ENCODE data around the gene AACS. TPM values are rescaled to one million over a fixed set of nuclear protein-coding genes. Genes with fewer than 3 reads are reported as not detected.

The AACS gene
- total and polyA plus RNA-seq, 2 experiments from 2014 or later, result 24.2 to 33.2 TPM

GRCh38 chr12:125124320-125124966, 59.2 kb downstream of the AACS start:
- H3K4me1 ChIP-seq (ENCODE audit: insufficient read depth), result peaks cover 20% of the 10 kb centered on the region
- 80% methylated on average over 11 of the region's 11 CpGs for WGBS (ENCODE audit: low lambda C conversion rate, missing lambda C conversion rate)
- H3K27ac ChIP-seq, result peak overlapping the region; percentile 96
- no peak overlapping the region for H3K4me3 ChIP-seq
- peak overlapping the region; percentile 49 for H3K4me2 ChIP-seq
- TF ChIP-seq CTCF (IDR thresholded peaks at IDR 0.05; ENCODE audit: poor library complexity) (no peak), EZH2 (IDR thresholded peaks at IDR 0.05; ENCODE audit: borderline replicate concordance) (no peak), EZH2phosphoT487 (IDR thresholded peaks at IDR 0.05; ENCODE audit: low read depth, severe bottlenecking, unreplicated experiment) (no peak)
- no peaks in the 10 kb centered on the region for H3K79me2 ChIP-seq
- H3K27me3 ChIP-seq, result no peaks in the 10 kb centered on the region
- DNase-seq (ENCODE audit: low spot score), result peak; percentile 64
- no peaks in the 10 kb centered on the region for H3K9me3 ChIP-seq (ENCODE audit: low read depth)
- H2AFZ ChIP-seq, result no peak overlapping the region
- H3K9me2 ChIP-seq (replicated peaks; ENCODE audit: insufficient read depth), result no peaks in the 10 kb centered on the region
- H3K36me3 ChIP-seq (replicated peaks; ENCODE audit: insufficient read depth, low read depth), result no peaks in the 10 kb centered on the region
- no peaks in the 10 kb centered on the region for H4K20me1 ChIP-seq (ENCODE audit: insufficient read depth, poor library complexity, severe bottlenecking)

- TF ChIP-seq EZH2phosphoT487 (IDR thresholded peaks at IDR 0.05; ENCODE audit: low read depth, severe bottlenecking, unreplicated experiment) (no peak), CTCF (IDR thresholded peaks at IDR 0.05; ENCODE audit: poor library complexity) (no peak), EZH2 (IDR thresholded peaks at IDR 0.05; ENCODE audit: borderline replicate concordance) (no peak)
Observed at GRCh38 chr12:125125271-125125670, 60.0 kb downstream of the AACS start.

GRCh38 chr12:125128439-125129178, 63.4 kb downstream of the AACS start:
- Histone ChIP-seq H3K27me3 (no peaks in the 10 kb centered on the region), H3K9me2 (replicated peaks; ENCODE audit: insufficient read depth) (no peaks in the 10 kb centered on the region), H3K36me3 (replicated peaks; ENCODE audit: insufficient read depth, low read depth) (no peaks in the 10 kb centered on the region), H3K4me2 (no peak overlapping the region), H3K27ac (no peak overlapping the region), H2AFZ (no peak overlapping the region), H3K4me1 (ENCODE audit: insufficient read depth) (peaks cover 14% of the 10 kb centered on the region), H4K20me1 (ENCODE audit: insufficient read depth, poor library complexity, severe bottlenecking) (no peaks in the 10 kb centered on the region), H3K9me3 (ENCODE audit: low read depth) (no peaks in the 10 kb centered on the region), H3K4me3 (no peak overlapping the region), H3K79me2 (no peaks in the 10 kb centered on the region)
- TF ChIP-seq EZH2 (IDR thresholded peaks at IDR 0.05; ENCODE audit: borderline replicate concordance) (no peak), EZH2phosphoT487 (IDR thresholded peaks at IDR 0.05; ENCODE audit: low read depth, severe bottlenecking, unreplicated experiment) (no peak)
- no peak for DNase-seq (ENCODE audit: low spot score)
- 96% methylated on average over 18 of the region's 18 CpGs for WGBS (ENCODE audit: low lambda C conversion rate, missing lambda C conversion rate)

More at GRCh38 chr12:125125271-125125670, 60.0 kb downstream of the AACS start:
- 85% methylated on average over 4 of the region's 4 CpGs for WGBS (ENCODE audit: low lambda C conversion rate, missing lambda C conversion rate)
- no peaks in the 10 kb centered on the region for H3K27me3 ChIP-seq
- DNase-seq (ENCODE audit: low spot score), result peak; percentile 36
- H3K9me3 ChIP-seq (ENCODE audit: low read depth), result no peaks in the 10 kb centered on the region
- no peak overlapping the region for H3K4me3 ChIP-seq
- H3K4me2 ChIP-seq, result peak overlapping the region; percentile 49
- no peaks in the 10 kb centered on the region for H4K20me1 ChIP-seq (ENCODE audit: insufficient read depth, poor library complexity, severe bottlenecking)
- H3K79me2 ChIP-seq, result no peaks in the 10 kb centered on the region
- peaks cover 14% of the 10 kb centered on the region for H3K4me1 ChIP-seq (ENCODE audit: insufficient read depth)
- H3K9me2 ChIP-seq (replicated peaks; ENCODE audit: insufficient read depth), result no peaks in the 10 kb centered on the region
- peak overlapping the region; percentile 96 for H3K27ac ChIP-seq
- H2AFZ ChIP-seq, result no peak overlapping the region
- no peaks in the 10 kb centered on the region for H3K36me3 ChIP-seq (replicated peaks; ENCODE audit: insufficient read depth, low read depth)

GRCh38 chr12:125129179-125129571, 63.9 kb downstream of the AACS start:
- Histone ChIP-seq H2AFZ (no peak overlapping the region), H3K9me3 (ENCODE audit: low read depth) (no peaks in the 10 kb centered on the region), H3K36me3 (replicated peaks; ENCODE audit: insufficient read depth, low read depth) (no peaks in the 10 kb centered on the region), H3K27me3 (no peaks in the 10 kb centered on the region), H3K4me3 (no peak overlapping the region), H3K79me2 (no peaks in the 10 kb centered on the region), H3K4me2 (no peak overlapping the region), H3K9me2 (replicated peaks; ENCODE audit: insufficient read depth) (no peaks in the 10 kb centered on the region), H3K4me1 (ENCODE audit: insufficient read depth) (peaks cover 8% of the 10 kb centered on the region), H4K20me1 (ENCODE audit: insufficient read depth, poor library complexity, severe bottlenecking) (no peaks in the 10 kb centered on the region), H3K27ac (no peak overlapping the region)
- DNase-seq (ENCODE audit: low spot score), result no peak
- TF ChIP-seq EZH2phosphoT487 (IDR thresholded peaks at IDR 0.05; ENCODE audit: low read depth, severe bottlenecking, unreplicated experiment) (no peak), EZH2 (IDR thresholded peaks at IDR 0.05; ENCODE audit: borderline replicate concordance) (no peak), CTCF (IDR thresholded peaks at IDR 0.05; ENCODE audit: poor library complexity) (no peak)
- 96% methylated on average over 10 of the region's 10 CpGs for WGBS (ENCODE audit: low lambda C conversion rate, missing lambda C conversion rate)

Data from hepatocyte (in vitro differentiated cells).